Fibroblast of mammary gland (primary cell): ENCODE results near the gene RETN.

Source experiments
- DNase-seq: peaks from one replicate; pipeline ENCODE4 v3.0.0-alpha.2; 2010; ENCODE audit warnings: low read depth
- H3K4me3 ChIP-seq: 2 replicates; pipeline ENCODE4 v1.5.1; 2011; ENCODE audit warnings: low read depth, mild to moderate bottlenecking, low read length, moderate library complexity; ENCODE audit not compliant: control insufficient read depth
- CTCF ChIP-seq: conservative IDR thresholded peaks from 2 replicates; pipeline ENCODE4 v1.5.1; 2011; ENCODE audit warnings: low read depth, low read length, inconsistent platforms; ENCODE audit not compliant: control insufficient read depth, insufficient read depth

Gene RETN

GRCh38 chr19:7715671-7716070 lies 46.8 kb downstream of the RETN start:
- no peak overlapping the region for H3K4me3 ChIP-seq
- no peak for TF ChIP-seq CTCF
- no peak for DNase-seq

- no peak for TF ChIP-seq CTCF
- no peak for DNase-seq
- H3K4me3 ChIP-seq: no peak overlapping the region
Observed at GRCh38 chr19:7716762-7717161, 47.9 kb downstream of the RETN start.

GRCh38 chr19:7718668-7719067 lies 49.8 kb downstream of the RETN start:
- no peak for DNase-seq
- no peak for TF ChIP-seq CTCF
- H3K4me3 ChIP-seq: no peak overlapping the region
